Measurements from ENCODE around the gene IL36RN.

The IL36RN gene

GRCh38 chr2:113080134-113080533, 21.1 kb downstream of the IL36RN start:
- no peak overlapping the region for H4K5ac ChIP-seq (ENCODE audit: low read length)
- no peaks in the 10 kb centered on the region for H3K27me3 ChIP-seq (ENCODE audit: insufficient read depth, low read length, poor library complexity)
- no peaks in the 10 kb centered on the region for H3K36me3 ChIP-seq (ENCODE audit: control insufficient read depth, insufficient read depth, low read length)
- H3K27ac ChIP-seq (ENCODE audit: low read depth, low read length): no peak overlapping the region
- H3K9ac ChIP-seq (ENCODE audit: low read length): no peak overlapping the region
- H3K23ac ChIP-seq (ENCODE audit: low read length): no peak overlapping the region
- WGBS (ENCODE audit: extremely low coverage, insufficient coverage, low lambda C conversion rate): no CpG with 5 or more reads among the region's 9 CpGs
- no peak overlapping the region for H3K18ac ChIP-seq (ENCODE audit: low read length)
- H2BK120ac ChIP-seq (ENCODE audit: low read depth, low read length): no peak overlapping the region
- no peak overlapping the region for H3K4me3 ChIP-seq (ENCODE audit: low read length)
- H3K56ac ChIP-seq (ENCODE audit: low read length): no peak overlapping the region
- no peak overlapping the region for H3K4me2 ChIP-seq (ENCODE audit: low read length)
- no peak overlapping the region for H2BK5ac ChIP-seq (ENCODE audit: low read length)
- H3K79me2 ChIP-seq (ENCODE audit: control insufficient read depth, insufficient read depth, low read length): no peaks in the 10 kb centered on the region
- no peaks in the 10 kb centered on the region for H3K79me1 ChIP-seq (ENCODE audit: low read length)
- H2AK5ac ChIP-seq (ENCODE audit: low read length): no peak overlapping the region
- no peak overlapping the region for H3K4ac ChIP-seq (ENCODE audit: low read depth, low read length)
- no peaks in the 10 kb centered on the region for H3K4me1 ChIP-seq (ENCODE audit: control insufficient read depth, low read depth, low read length)
- H2BK15ac ChIP-seq (replicated peaks; ENCODE audit: low read depth): no peak overlapping the region
- peak; percentile 66 for DNase-seq
- H4K8ac ChIP-seq (ENCODE audit: low read depth, low read length): no peak overlapping the region

GRCh38 chr2:113081488-113082210, 22.7 kb downstream of the IL36RN start:
- Histone ChIP-seq H3K36me3 (ENCODE audit: control insufficient read depth, insufficient read depth, low read length) (no peaks in the 10 kb centered on the region), H3K18ac (ENCODE audit: low read length) (no peak overlapping the region), H3K4ac (ENCODE audit: low read depth, low read length) (no peak overlapping the region), H2BK15ac (replicated peaks; ENCODE audit: low read depth) (no peak overlapping the region), H4K8ac (ENCODE audit: low read depth, low read length) (no peak overlapping the region), H3K4me3 (ENCODE audit: low read length) (no peak overlapping the region), H3K23ac (ENCODE audit: low read length) (no peak overlapping the region), H3K9ac (ENCODE audit: low read length) (no peak overlapping the region), H3K4me2 (ENCODE audit: low read length) (no peak overlapping the region), H2BK120ac (ENCODE audit: low read depth, low read length) (no peak overlapping the region), H3K79me1 (ENCODE audit: low read length) (no peaks in the 10 kb centered on the region), H3K79me2 (ENCODE audit: control insufficient read depth, insufficient read depth, low read length) (no peaks in the 10 kb centered on the region), H2AK5ac (ENCODE audit: low read length) (no peak overlapping the region), H3K27me3 (ENCODE audit: insufficient read depth, low read length, poor library complexity) (no peaks in the 10 kb centered on the region), H2BK5ac (ENCODE audit: low read length) (no peak overlapping the region), H3K56ac (ENCODE audit: low read length) (no peak overlapping the region), H3K27ac (ENCODE audit: low read depth, low read length) (no peak overlapping the region), H4K5ac (ENCODE audit: low read length) (no peak overlapping the region), H3K4me1 (ENCODE audit: control insufficient read depth, low read depth, low read length) (no peaks in the 10 kb centered on the region)
- DNase-seq: no peak
- no CpG with 5 or more reads among the region's 2 CpGs for WGBS (ENCODE audit: extremely low coverage, insufficient coverage, low lambda C conversion rate)

GRCh38 chr2:113083296-113083695, 24.3 kb downstream of the IL36RN start:
- no peak overlapping the region for H2BK15ac ChIP-seq (replicated peaks; ENCODE audit: low read depth)
- H3K4me1 ChIP-seq (ENCODE audit: control insufficient read depth, low read depth, low read length): no peaks in the 10 kb centered on the region
- H3K79me2 ChIP-seq (ENCODE audit: control insufficient read depth, insufficient read depth, low read length): no peaks in the 10 kb centered on the region
- no peak overlapping the region for H3K23ac ChIP-seq (ENCODE audit: low read length)
- no peak overlapping the region for H3K56ac ChIP-seq (ENCODE audit: low read length)
- no peak overlapping the region for H3K18ac ChIP-seq (ENCODE audit: low read length)
- H2BK120ac ChIP-seq (ENCODE audit: low read depth, low read length): no peak overlapping the region
- no CpG with 5 or more reads among the region's 8 CpGs for WGBS (ENCODE audit: extremely low coverage, insufficient coverage, low lambda C conversion rate)
- H3K9ac ChIP-seq (ENCODE audit: low read length): no peak overlapping the region
- no peak overlapping the region for H4K5ac ChIP-seq (ENCODE audit: low read length)
- H2AK5ac ChIP-seq (ENCODE audit: low read length): no peak overlapping the region
- no peak overlapping the region for H2BK5ac ChIP-seq (ENCODE audit: low read length)
- no peaks in the 10 kb centered on the region for H3K36me3 ChIP-seq (ENCODE audit: control insufficient read depth, insufficient read depth, low read length)
- H3K4me2 ChIP-seq (ENCODE audit: low read length): no peak overlapping the region
- H3K4ac ChIP-seq (ENCODE audit: low read depth, low read length): no peak overlapping the region
- no peak for DNase-seq
- no peak overlapping the region for H4K8ac ChIP-seq (ENCODE audit: low read depth, low read length)
- no peak overlapping the region for H3K27ac ChIP-seq (ENCODE audit: low read depth, low read length)
- H3K4me3 ChIP-seq (ENCODE audit: low read length): no peak overlapping the region
- H3K79me1 ChIP-seq (ENCODE audit: low read length): no peaks in the 10 kb centered on the region
- H3K27me3 ChIP-seq (ENCODE audit: insufficient read depth, low read length, poor library complexity): no peaks in the 10 kb centered on the region

GRCh38 chr2:113084249-113085000, 25.4 kb downstream of the IL36RN start:
- no peak overlapping the region for H3K23ac ChIP-seq (ENCODE audit: low read length)
- H3K4me3 ChIP-seq (ENCODE audit: low read length): no peak overlapping the region
- H3K4ac ChIP-seq (ENCODE audit: low read depth, low read length): no peak overlapping the region
- no peak overlapping the region for H4K8ac ChIP-seq (ENCODE audit: low read depth, low read length)
- no peaks in the 10 kb centered on the region for H3K4me1 ChIP-seq (ENCODE audit: control insufficient read depth, low read depth, low read length)
- H3K79me1 ChIP-seq (ENCODE audit: low read length): no peaks in the 10 kb centered on the region
- H3K36me3 ChIP-seq (ENCODE audit: control insufficient read depth, insufficient read depth, low read length): no peaks in the 10 kb centered on the region
- no peak overlapping the region for H2AK5ac ChIP-seq (ENCODE audit: low read length)
- H3K27ac ChIP-seq (ENCODE audit: low read depth, low read length): no peak overlapping the region
- no peaks in the 10 kb centered on the region for H3K79me2 ChIP-seq (ENCODE audit: control insufficient read depth, insufficient read depth, low read length)
- H3K56ac ChIP-seq (ENCODE audit: low read length): no peak overlapping the region
- H3K18ac ChIP-seq (ENCODE audit: low read length): no peak overlapping the region
- H4K5ac ChIP-seq (ENCODE audit: low read length): no peak overlapping the region
- no peak overlapping the region for H2BK5ac ChIP-seq (ENCODE audit: low read length)
- DNase-seq: no peak
- H2BK15ac ChIP-seq (replicated peaks; ENCODE audit: low read depth): no peak overlapping the region
- no peaks in the 10 kb centered on the region for H3K27me3 ChIP-seq (ENCODE audit: insufficient read depth, low read length, poor library complexity)
- H3K9ac ChIP-seq (ENCODE audit: low read length): no peak overlapping the region
- no peak overlapping the region for H3K4me2 ChIP-seq (ENCODE audit: low read length)
- H2BK120ac ChIP-seq (ENCODE audit: low read depth, low read length): no peak overlapping the region
- no CpG with 5 or more reads among the region's 5 CpGs for WGBS (ENCODE audit: extremely low coverage, insufficient coverage, low lambda C conversion rate)

- Histone ChIP-seq H3K4me3 (ENCODE audit: low read length) (no peak overlapping the region), H2BK15ac (replicated peaks; ENCODE audit: low read depth) (no peak overlapping the region), H4K8ac (ENCODE audit: low read depth, low read length) (no peak overlapping the region), H3K27ac (ENCODE audit: low read depth, low read length) (no peak overlapping the region), H3K9ac (ENCODE audit: low read length) (no peak overlapping the region), H3K4me1 (ENCODE audit: control insufficient read depth, low read depth, low read length) (no peaks in the 10 kb centered on the region), H2AK5ac (ENCODE audit: low read length) (no peak overlapping the region), H3K4ac (ENCODE audit: low read depth, low read length) (no peak overlapping the region), H3K79me2 (ENCODE audit: control insufficient read depth, insufficient read depth, low read length) (no peaks in the 10 kb centered on the region), H3K27me3 (ENCODE audit: insufficient read depth, low read length, poor library complexity) (no peaks in the 10 kb centered on the region), H2BK120ac (ENCODE audit: low read depth, low read length) (no peak overlapping the region), H2BK5ac (ENCODE audit: low read length) (no peak overlapping the region), H3K36me3 (ENCODE audit: control insufficient read depth, insufficient read depth, low read length) (no peaks in the 10 kb centered on the region), H3K56ac (ENCODE audit: low read length) (no peak overlapping the region), H3K4me2 (ENCODE audit: low read length) (no peak overlapping the region), H3K23ac (ENCODE audit: low read length) (no peak overlapping the region), H3K79me1 (ENCODE audit: low read length) (no peaks in the 10 kb centered on the region), H3K18ac (ENCODE audit: low read length) (no peak overlapping the region), H4K5ac (ENCODE audit: low read length) (no peak overlapping the region)
- no peak for DNase-seq
- WGBS (ENCODE audit: extremely low coverage, insufficient coverage, low lambda C conversion rate): no CpG with 5 or more reads among the region's 2 CpGs
Observed at GRCh38 chr2:113085542-113085941, 26.5 kb downstream of the IL36RN start.
